GM12872 (cell line): ENCODE data around the gene ARPIN.
A peak's percentile ranks its signal among the peaks of the same experiment; 100 is the strongest.

ENCODE experiments used
- CTCF ChIP-seq: IDR thresholded peaks from 3 replicates; pipeline ENCODE4 v1.5.1; 2011; ENCODE audit warnings: low read depth, mild to moderate bottlenecking, low read length, moderate library complexity; ENCODE audit not compliant: insufficient read depth

The ARPIN gene

GRCh38 chr15:89898146-89898545, 14.6 kb downstream of the ARPIN start:
- TF ChIP-seq CTCF, result no peak

- TF ChIP-seq CTCF, result no peak
Observed at GRCh38 chr15:89893696-89894447, 18.9 kb downstream of the ARPIN start, which contains the start of gene AP3S2. AP3S2 (minus strand) TSS chr15:89893994; CDS start chr15:89893949, 45 bp downstream.

- no peak for TF ChIP-seq CTCF
Observed at GRCh38 chr15:89893027-89893426, 19.7 kb downstream of the ARPIN start.

- peak; percentile 43; the same call in 1 of the 3 replicates for TF ChIP-seq CTCF
Observed at GRCh38 chr15:89888214-89888804, 24.4 kb downstream of the ARPIN start.

GRCh38 chr15:89885611-89886010, 27.1 kb downstream of the ARPIN start:
- no peak for TF ChIP-seq CTCF

- TF ChIP-seq CTCF, result no peak
Observed at GRCh38 chr15:89883518-89883917, 29.2 kb downstream of the ARPIN start.

- TF ChIP-seq CTCF, result no peak
Observed at GRCh38 chr15:89880727-89881126, 32.0 kb downstream of the ARPIN start.
